GM19468 (cell line): ENCODE results near the gene FLCN.

Experiments
- ATAC-seq: cut with Tn5 transposase; IDR thresholded peaks from one replicate; pipeline ENCODE4 v1.9.1; 2021; ENCODE audit warnings: mild to moderate bottlenecking, moderate library complexity, moderate number of reproducible peaks; ENCODE audit not compliant: unreplicated experiment; ENCODE audit errors: extremely low read depth

The FLCN gene

DNA sequence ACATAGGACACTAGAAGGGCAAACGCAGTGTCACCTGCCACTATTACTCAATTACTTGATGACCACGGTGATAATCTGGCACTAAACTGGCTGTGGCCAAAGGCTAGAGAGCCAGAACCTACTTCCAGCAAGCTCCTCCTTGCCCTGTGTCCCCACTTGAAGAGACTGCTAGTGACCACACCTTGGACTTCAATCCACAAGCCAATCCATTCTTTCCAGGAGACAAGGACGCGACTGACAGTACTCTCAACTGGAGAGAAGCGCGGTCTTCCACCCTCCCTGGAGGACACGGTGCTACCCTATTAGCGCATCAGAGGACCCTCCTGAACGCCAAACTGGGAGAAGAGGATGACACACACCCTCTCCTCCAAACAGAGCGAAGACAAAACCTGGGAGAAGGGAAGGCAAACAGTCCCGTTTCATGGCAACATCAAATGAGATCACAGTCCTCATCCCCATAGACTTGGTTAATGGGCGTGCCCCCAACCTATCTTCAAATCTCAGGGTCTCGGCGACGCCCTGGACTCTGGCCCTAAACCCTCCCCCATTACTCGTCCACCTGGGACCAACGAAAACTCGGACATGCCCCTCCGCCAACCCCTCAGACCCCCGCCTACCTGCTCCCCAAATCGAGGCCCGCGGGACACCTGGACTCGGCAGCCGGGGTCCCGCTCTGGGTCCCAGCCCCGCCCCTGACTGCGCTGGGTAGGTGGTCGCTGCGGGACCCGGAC is 508 bp downstream of the FLCN start:
- no peak for ATAC-seq

DNA sequence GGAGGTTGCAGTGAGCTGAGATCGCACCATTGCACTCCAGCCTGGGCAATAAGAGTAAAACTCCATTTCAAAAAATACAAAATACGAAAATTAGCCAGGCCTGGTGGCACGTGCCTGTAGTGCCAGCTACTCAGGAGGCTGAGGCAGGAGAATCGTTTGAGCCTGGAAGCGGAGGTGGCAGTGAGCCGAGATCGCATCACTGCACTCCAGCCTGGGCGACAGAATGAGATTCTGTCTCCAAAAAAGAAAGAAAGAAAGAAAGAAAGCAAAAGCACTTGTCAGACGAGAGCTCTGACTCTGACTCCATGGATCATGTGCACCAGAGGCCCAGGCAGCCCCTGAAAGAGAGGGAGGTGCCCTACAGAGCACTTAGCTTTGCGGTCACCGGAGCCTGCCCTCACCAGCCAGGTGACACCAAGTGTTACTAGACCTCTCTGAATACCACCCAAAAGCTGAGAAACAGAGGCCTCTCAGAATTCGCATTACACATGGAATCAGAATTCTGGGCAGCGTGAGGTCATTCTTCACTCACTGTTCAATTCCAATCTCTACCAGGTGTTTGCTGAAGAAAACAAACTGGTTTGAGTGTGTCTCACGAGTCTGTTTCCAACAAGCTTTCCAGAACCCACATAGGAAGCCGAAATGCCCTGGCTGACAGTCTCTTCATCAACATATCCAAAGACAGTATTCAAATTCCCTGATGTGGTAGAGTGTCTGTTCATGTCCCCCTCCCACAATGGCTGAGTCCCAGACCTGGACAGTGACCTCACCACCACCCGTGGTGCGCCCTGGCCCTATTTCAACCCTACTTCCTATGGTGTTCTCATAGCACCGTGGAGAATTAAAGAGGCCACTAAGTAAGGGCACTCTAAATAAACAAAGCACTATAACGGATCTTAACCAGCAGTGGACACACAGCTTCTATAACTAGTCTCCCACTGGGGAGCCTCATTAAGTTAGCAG is 1.5 kb downstream of the FLCN start:
- no peak for ATAC-seq

DNA sequence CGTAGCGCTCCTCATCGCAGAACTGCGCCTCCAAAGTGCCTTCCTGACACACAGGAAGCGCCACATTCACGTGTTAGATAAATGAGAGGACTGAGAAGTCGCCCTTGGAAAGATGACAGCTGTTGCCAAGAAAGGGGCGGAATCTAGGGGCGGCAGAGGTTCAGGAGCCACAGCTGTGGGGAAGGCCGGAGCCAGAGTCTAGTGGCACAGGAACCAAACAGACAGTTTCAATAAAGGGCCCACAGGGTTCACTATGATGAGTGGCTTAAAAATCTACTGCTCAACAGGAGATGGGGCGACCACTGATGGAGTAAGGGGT is 4.7 kb downstream of the FLCN start:
- ATAC-seq = no peak

DNA sequence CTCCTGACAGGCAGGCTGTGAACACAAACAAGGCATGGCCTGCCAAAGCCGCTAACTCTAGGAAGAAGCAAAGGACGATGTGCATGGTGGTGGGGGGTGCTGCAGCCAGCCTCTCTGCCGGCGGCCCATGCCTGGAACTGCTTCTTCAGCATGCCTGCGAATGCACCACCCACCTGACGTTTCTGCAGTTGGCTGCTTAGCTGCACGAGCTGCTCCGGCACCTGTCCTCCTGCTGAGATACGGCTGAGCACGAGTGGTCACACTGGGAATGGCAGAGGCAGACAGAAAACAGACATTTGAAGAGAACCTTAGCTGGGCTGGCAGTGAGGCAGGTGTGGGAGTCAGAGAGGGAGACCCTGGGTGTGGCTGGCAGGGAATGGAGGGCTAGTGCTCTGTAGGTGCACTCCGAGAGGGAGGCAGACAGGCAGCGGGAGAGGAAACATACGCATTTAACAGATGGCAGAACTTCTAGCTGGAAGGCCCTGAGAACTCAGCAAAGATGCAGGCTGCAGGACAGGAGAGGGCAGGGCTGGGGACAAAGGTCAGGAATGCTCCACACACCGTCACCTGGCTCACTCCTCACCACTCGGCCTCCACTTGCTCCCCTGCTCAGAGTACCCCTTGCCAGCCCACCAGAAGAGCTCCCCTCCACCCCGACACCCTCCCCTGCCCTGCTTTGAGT is 5.2 kb downstream of the FLCN start:
- no peak for ATAC-seq

DNA sequence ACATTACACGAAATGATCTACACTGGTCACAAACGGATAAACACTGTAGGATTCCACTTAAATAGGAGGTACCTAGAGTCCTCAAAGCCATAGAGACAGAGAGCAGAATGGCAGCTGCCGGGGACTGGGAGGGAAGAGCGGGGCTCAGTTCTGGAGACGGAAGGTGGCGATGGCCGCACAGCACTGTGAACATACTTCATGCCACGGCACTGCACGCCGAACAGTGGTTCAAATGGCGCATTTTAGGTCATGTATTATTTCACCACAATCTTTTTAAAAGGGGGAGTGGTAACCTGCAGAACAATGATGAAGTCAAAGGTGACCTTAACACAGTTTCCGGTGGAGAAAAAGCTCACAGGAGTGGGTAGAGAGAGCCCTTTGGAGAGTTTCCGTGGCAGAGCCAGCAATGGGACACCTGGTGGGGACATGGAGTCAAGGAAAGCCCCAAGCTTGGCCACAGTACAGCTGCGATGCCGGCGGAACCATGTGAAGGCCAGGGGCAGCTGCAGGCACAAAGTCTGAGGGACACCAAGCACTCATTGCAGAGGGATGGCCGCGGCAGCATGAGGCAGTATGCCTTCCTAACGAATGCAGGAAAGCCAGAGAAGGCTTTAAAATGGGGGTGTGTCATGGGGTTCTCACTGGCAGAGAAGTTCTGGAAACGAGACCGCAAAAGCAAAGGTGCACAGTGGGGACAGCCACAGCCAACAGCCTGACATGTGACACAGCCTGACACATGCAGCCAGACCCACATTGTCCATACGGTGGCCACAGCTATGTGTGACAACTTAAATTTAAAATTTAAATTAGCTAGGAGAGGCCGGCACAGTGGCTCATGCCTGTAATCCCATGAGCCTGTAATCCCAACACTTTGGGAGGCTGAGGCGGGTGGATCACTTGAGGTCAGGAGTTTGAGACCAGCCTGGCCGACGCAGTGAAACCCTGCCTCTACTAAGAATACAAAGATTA is 7.3 kb downstream of the FLCN start:
- ATAC-seq = no peak

DNA sequence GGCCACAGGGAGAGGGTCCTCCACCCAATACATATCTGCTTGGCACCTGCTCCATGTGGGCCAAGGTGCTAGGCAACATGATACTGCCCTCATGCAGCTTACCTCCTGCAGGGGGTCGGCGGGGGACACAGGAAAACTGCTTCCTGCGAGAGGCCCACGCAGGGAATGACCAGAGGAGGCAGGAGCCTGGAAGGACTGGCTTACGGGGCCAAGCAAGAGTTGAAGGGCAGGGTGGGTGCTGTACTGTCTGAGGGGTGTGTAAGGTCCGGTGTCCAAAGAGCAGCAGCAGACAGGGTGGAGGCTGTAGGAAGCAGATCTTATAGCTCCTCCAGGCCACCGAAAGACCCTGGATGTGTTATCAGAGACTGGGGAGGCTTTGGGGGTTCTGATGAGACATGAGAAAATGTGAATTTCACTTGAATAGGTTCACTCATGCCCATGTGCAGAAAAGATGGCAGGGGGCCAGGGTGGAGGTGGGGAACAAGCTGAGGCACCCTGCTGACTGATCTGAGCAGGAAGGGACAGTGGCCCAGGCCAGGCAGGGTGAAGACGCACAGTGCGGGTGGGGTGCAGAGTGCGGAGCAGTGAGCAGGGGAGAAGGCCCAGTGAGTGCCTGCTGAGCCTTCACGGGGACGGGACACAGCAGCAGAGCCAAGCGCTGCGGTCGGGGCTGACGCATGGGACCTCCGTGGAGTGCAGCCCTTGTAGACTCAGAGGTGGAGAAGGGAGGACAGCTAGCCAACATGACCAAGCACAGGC is 8.3 kb downstream of the FLCN start:
- ATAC-seq = no peak

DNA sequence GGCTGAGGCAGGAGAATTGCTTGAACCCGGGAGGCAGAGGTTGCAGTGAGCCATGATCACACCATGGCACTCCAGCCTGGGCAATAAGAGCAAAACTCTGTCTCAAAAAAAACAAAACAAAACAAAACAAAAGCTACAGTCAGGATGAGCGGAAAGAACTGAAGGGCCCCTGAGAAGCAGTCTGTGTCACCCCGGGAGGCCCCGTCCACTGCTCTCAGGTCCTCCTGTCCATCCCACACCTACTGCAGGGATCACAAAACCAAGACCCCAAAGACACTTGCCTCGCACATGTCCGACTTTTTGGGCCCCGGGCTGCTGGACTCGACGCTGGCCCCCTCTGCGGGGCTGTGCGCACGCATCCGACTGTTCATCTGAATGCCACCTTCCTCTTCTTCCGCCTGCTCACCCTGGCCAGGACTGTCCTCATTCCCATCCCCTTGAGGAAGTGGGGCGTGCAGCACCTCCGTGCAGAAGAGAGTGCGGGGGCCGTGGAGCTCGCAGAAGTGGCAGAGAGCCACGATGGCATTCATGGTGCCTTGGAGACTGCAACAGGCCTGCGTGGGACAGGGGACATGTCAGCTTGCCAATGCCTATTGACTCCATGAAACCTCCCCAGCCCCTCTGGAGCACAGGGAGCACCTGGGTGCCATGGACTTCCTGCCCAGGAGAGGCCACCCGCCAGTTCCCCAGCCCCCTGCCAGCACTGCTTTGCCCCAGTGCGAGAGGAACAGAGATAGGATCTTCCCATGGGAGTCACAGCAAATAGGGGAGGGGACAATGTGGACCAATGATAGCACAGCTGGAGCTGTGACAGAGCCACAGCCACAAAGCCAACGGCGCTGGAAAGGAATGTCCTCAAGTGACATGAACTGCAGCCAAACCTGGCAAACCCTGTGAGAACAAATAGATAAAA is 9.1 kb downstream of the FLCN start:
- no peak for ATAC-seq

DNA sequence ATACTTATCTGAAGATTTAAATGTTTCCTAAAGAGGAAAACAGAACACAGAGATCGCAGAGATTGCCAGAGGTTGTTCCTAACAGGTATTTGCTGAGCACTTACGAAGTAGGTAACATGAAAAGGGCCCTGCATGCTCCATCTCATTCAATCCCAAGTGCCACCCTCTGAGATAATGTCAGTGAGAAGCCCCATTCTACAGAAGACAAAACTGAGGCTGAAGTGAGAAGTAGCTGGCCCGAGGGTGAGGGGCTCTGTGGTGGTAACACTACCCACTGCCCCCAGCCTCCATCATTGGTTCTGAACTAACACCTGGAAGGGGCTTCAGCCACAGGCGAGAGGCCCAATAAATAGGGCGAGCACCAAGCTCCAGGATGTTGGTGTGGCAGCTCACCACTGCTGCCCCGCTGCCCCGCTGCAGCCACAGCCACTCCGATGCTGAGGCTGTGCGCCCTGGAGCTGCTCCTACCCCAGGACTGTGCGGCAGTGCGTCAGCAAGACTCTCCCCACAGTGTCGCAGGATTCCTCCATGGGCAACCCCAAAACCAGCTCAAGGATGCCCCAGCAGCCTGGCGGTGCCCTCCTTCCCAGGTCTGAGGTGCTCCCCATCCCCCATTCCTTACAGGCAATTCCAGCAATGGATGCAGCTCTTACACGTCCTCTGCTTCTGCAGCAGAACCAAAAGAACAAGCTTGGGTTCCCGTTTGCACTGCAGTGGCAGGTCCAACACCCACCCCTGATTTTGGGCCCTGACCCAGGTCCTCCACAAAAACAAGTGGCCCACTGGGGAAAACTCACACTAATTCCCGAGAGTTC is 10.3 kb downstream of the FLCN start:
- ATAC-seq = no peak

DNA sequence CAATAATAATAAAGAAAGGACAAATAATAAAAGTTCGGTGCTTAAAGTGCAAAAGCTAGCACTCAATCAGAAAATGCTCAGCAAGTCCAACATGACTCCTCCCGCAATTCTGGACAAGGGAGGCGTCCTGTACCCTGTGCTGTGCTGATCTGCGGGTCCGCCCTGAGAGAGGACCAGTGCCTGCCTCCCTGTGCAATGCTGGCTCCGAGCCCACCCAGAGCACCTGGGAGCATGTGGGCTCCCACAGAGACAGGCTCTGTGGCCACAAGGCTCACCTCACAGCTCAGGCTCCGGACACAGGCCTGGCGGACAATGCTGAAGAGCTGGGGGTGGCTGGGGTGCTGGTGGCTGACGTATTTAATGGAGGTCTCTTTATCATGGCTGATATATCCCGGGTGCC is 11.1 kb downstream of the FLCN start:
- ATAC-seq = no peak

DNA sequence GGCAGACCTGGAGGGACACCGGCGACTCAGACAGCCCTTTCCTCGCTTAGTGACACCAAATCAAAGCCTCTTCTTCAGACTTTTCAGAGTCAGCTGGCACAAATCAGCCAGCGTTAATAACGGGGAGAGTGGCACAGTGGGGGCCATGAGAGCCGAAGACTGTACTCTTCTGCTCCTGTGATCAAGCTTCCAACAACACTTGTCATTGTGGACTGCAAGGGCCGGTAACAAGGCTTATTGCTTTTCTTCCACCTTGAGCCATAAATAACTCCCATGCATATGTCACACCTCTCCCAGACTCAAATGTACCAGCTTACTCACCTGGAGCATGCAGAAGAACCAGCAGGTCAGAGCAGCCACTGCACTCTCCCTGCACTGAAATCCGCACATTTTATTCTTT is 12.8 kb downstream of the FLCN start:
- ATAC-seq = no peak

DNA sequence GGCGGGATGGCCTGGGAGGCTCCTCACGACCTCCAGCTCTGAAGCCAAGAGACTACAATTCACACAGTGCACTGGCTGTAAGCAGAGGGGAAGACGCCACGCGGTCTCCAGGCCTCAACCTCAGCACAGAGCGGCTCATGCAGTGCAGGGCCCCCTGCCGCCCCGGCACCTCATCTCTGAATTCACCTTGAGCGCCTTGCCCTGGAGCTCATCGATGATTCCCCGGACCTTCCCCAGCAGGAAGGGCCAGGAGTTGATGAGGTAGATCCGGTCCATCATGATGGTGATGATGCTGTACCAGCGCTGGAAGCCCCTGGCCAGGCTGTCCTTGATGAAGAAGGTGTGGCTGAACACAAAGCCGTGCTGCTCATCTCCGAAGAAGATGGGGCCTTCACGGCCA is 13.2 kb downstream of the FLCN start:
- ATAC-seq = no peak

DNA sequence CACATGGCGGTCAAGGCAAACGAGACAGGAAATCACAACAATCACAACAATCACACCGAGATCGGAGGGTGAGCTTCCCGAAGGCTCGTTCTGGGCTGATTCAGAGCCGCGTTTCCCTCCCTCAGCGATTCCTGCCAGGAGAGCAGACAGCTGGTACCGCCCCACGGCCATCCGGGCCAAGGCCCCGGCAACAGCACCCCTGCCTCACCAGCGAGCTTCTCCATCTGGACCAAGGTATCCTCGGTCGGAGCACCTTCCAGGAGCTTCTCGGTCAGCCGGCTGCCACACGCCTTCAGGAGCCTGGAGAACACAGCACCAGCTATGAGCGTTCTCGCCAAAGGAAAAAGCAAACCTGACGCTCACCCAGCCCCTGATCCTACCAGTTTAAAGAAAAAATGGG is 15.6 kb downstream of the FLCN start:
- ATAC-seq = no peak

DNA sequence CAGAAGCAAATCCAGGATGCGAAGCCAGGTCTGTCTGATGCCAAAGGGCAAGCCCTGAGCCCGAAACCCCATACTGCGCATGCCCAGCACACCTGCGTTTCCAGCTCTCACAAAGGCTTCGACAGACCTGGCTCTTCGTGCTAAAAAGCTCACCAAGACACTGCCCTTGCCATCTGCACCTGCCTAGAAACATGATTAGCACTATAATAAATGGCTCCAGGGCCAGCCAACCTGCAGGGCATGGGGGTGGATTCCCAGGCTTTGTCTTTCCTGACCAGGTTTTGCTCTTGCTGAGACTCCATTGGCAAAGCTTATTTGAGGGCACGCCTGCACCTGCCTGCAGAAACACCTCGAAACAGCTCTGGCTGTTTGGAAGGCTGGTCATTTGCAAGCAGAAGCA is 16.4 kb downstream of the FLCN start:
- no peak for ATAC-seq

DNA sequence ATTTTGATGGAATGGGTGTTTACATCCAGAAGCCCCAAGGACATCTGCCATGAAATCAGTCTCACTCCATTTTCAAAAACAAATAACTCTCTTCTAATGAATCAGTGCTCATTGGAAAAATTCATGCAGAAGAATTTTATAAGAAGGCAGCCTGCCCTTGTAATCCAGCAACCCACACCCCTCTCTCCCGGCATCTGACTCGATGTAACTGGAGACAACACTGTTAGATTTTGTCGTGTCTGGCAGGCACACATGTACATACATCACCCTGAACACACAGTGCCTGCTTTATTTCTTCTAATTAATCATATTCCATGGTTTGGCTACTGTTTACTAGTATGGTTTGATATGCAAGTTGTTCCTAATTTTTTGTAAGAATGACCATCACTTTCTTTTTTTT is 19.0 kb downstream of the FLCN start:
- no peak for ATAC-seq

DNA sequence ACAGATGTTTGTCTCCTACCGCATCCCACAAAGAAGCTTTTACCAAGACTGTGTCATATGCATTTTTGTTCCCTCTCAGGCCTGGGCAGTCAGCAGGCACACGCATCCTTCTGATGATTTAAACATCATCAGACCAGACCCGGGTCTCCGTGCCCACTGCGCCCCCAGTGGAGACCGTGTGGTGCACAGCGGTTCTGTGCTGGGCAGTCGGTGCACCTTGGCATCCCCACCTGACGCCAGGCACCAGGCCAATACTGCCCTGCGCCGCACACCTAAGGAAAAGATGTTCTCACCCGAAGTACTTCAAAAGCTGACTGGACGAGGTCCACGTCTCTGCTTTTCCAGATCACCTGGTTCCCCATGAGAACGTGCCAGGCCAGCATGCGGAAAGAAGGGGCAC is 20.2 kb downstream of the FLCN start:
- ATAC-seq = no peak

DNA sequence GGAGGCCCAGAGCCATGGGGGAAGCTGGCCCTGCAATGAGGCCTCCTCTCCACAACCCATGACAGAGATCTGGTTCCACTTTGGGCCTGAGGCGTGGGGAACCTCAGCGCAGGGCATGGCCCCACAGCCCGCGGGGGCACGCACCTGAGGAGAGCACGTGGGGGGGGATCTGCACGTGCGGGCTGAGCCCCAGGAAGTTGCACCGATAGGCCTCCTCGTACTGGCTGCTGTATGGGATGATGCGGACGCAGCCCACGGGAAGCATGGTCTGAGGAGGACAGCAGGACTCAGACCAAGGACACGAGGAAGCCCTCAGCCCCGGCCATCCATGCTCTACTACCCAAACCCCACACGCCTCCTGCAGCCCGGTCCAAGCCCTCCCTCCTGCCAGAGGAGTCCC is 20.7 kb downstream of the FLCN start:
- no peak for ATAC-seq

DNA sequence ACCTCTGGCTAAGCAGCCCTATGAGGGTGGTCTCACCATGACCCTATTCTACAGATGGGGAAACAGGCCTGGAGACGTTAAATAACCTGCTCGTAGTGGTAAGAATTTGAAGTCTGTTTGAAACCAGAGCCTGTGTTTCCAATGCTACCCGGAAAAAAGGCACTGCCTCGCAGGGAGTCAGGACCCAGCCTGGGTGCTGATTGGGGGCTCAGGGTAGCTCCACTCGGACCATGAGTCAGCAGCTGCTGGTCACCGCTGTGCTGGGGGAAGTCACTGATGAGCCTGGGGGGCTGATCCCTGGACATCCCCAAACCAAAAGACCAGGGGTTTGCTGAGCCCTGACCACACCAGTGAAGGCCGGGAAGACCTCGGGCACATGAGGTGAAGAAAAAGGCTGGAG is 21.4 kb downstream of the FLCN start:
- no peak for ATAC-seq
